ENCODE results near the gene TMED1.
A peak's percentile ranks its signal among the peaks of the same experiment; 100 is the strongest.
"Not testable (repeated sequence)": the region's sequence is repeated elsewhere in the genome, so short reads cannot be mapped to it uniquely, and the experiment has no call there.

TMED1 gene

DNA sequence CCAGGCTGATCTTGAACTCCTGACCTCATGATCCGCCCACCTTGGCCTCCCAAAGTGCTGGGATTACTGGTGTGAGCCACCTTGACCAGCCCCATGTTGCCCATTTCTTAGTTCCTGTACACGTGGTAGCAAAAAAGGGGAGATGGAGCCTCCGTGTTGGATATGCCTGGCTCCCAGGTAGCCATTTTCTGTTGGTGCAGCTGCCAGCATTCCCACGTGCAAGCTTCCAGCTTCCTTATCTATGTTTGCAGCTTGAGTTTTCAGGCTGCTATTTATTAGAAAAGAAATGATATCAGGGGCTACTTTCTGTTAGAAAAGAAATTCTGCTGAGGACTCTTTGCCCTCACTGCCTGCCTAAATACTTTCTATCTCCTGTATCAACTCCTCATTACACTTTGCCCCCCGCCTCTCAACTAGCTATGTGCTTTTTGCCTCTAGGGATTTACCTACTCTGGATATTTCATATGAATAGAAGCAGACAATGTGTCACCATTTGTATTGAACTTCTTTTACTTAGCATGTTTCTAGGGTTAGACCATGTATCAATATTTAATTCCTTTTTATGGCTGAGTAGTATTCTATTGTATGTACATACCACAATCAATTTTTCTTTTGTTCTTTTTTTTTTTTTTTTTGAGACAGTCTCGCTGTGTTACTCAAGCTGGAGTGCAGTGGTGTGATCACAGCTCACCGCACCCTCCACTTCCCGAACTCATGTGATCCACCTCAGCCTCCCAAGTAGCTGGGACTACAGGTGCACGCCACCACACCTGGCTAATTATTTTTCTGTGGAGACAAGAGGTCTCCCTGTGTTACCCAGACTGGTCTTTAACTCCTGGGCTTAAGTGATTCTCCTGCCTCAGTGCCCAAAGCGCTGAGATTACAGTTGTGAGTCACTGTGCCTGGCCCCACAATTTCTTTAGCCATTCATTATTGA, 3.4 kb upstream of the TMED1 start:
- Histone ChIP-seq H3K9me3 (ENCODE audit: control insufficient read depth, insufficient read depth, low read depth, low read length) (peaks cover 7% of the 10 kb centered on the region; the same call in 1 of the 2 replicates), H3K27me3 (ENCODE audit: control insufficient read depth, insufficient read depth, low read length) (no peaks in the 10 kb centered on the region), H3K4me1 (ENCODE audit: control insufficient read depth, insufficient read depth, low read length) (no peaks in the 10 kb centered on the region), H3K27ac (ENCODE audit: low read depth, low read length) (no peak overlapping the region), H3K9ac (ENCODE audit: low read length) (no peak overlapping the region), H3K36me3 (ENCODE audit: control insufficient read depth, insufficient read depth, low read length) (no peaks in the 10 kb centered on the region), H3K4me3 (ENCODE audit: low read depth, low read length) (no peak overlapping the region)

DNA sequence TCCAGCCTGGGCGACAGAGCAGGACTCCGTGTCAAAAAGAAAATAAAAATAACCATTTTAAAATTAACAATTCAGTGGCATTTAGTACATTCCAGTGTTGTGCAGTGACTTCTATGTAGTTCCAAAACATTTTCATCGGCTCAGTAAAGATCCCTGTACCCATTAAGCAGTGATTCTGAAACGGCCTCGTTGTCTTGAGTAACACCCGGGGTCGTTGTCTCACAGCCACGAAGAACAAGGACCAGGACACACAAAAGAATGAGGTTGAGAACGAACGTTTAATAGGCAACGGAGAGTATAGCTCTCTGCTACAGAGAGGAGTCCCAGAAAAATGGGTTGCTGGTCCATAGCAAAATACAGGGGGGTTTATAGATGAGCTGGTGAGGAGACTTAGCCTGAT, 2.4 kb upstream of the TMED1 start:
- H3K4me3 ChIP-seq (ENCODE audit: low read depth, low read length): no peak overlapping the region
- peaks cover 7% of the 10 kb centered on the region; the same call in 1 of the 2 replicates for H3K9me3 ChIP-seq (ENCODE audit: control insufficient read depth, insufficient read depth, low read depth, low read length)
- H3K36me3 ChIP-seq (ENCODE audit: control insufficient read depth, insufficient read depth, low read length): peaks cover 8% of the 10 kb centered on the region
- no peaks in the 10 kb centered on the region for H3K27me3 ChIP-seq (ENCODE audit: control insufficient read depth, insufficient read depth, low read length)
- H3K4me1 ChIP-seq (ENCODE audit: control insufficient read depth, insufficient read depth, low read length): no peaks in the 10 kb centered on the region
- no peak overlapping the region for H3K27ac ChIP-seq (ENCODE audit: low read depth, low read length)
- no peak overlapping the region for H3K9ac ChIP-seq (ENCODE audit: low read length)

DNA sequence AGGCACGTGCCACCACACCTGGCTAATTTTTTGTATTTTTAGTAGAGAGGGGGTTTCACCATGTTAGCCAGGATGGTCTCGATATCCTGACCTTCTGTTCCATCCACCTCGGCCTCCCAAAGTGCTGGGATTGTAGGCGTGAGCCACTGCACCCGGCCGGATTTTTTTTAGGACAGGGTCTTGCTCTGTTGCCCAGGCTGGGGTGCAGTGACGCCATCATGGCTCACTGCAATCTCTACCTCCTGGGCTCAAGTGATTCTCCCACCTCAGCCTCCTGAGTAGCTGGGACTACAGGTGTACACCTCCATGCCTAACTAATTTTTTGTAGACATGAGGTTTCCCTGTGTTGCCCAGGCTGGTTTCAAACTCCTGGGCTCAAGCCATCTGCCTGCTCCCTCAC, 1.6 kb upstream of the TMED1 start:
- H3K4me3 ChIP-seq (ENCODE audit: low read depth, low read length); H3K4me1 ChIP-seq (ENCODE audit: control insufficient read depth, insufficient read depth, low read length); H3K27me3 ChIP-seq (ENCODE audit: control insufficient read depth, insufficient read depth, low read length); H3K9ac ChIP-seq (ENCODE audit: low read length); H3K9me3 ChIP-seq (ENCODE audit: control insufficient read depth, insufficient read depth, low read depth, low read length); H3K27ac ChIP-seq (ENCODE audit: low read depth, low read length): not testable (repeated sequence)
- H3K36me3 ChIP-seq (ENCODE audit: control insufficient read depth, insufficient read depth, low read length): peaks cover 15% of the 10 kb centered on the region

DNA sequence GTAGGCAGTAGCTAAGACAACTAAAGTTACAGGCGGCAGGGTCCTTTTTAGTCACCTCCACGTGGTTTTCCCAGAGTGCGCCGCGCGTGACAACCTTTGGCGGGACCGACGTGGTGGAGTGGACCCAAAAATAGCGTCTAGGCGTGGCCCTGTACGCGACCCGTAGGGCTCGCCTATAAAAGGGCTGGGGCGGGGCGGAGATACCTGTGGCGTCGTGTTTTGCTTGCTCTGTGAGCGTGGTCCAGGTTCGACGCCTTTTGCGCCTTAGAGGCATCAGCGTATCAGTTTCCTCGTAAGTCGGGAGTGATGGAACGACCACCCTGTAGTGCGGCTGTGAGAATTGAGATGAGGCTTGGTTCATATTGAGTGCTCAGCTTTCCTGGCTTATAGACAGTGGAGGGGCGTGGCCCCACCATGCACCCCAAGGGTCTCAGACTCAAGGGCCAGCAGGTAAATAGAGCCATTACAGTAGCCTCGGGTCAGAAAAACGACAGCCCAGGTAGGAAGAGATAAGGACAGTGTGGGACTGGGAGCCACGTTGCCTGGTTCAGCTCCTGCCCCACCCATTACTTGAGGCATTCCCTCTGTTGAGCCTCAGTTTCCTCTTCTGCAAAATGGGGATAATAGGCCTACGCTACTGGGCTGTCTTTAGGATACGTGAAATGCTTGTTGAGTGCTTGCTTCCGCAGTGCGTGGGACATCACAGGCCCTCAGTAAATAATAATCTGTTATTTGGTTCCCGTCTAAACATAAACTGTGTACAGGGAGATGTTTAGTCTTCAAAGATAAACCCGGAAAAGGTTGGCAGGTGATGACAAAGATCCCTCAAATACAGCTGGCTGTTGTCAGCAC, 693 bp upstream of the TMED1 start:
- Histone ChIP-seq H3K36me3 (ENCODE audit: control insufficient read depth, insufficient read depth, low read length) (peaks cover 23% of the 10 kb centered on the region), H3K27ac (ENCODE audit: low read depth, low read length) (peak overlapping the region; percentile 99), H3K9me3 (ENCODE audit: control insufficient read depth, insufficient read depth, low read depth, low read length) (peaks cover 7% of the 10 kb centered on the region; the same call in 1 of the 2 replicates), H3K4me1 (ENCODE audit: control insufficient read depth, insufficient read depth, low read length) (no peaks in the 10 kb centered on the region), H3K9ac (ENCODE audit: low read length) (peak overlapping the region; percentile 91), H3K27me3 (ENCODE audit: control insufficient read depth, insufficient read depth, low read length) (no peaks in the 10 kb centered on the region), H3K4me3 (ENCODE audit: low read depth, low read length) (peak overlapping the region; percentile 80)

DNA sequence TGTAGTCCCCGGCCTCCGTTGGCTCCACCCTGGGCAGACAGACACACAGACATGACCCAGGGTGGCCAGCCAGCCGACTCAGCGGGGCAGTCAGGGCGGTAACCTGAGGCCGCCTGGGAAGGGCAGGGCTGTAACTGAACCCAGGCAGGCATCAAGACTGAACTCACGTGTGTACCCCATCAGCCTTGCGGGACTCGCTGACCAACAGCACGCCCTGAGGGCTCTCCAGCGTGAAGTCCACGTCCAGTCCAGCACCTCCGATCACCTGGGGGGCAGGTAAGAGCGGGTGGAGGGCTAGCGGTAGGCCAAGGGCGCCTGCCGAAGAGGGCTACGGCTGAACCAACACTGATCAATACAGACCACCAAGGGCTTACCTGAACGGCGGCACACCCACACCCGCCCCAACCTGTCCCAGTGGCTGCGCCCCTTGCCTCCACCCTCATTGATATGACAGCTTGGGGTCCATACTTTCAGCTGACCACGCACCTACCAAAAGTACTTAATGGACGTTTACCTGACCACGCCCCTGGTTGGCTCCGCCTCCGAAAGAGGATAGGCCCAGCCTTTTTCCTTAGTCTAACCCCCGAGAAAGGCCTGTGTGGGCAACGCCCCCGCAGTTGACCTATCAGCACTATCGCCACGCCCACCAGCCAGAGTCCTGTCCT, 791 bp downstream of the TMED1 start:
- H3K9me3 ChIP-seq (ENCODE audit: control insufficient read depth, insufficient read depth, low read depth, low read length): peaks cover 7% of the 10 kb centered on the region; the same call in 1 of the 2 replicates
- H3K9ac ChIP-seq (ENCODE audit: low read length): peak overlapping the region; percentile 58
- H3K27me3 ChIP-seq (ENCODE audit: control insufficient read depth, insufficient read depth, low read length): no peaks in the 10 kb centered on the region
- peak overlapping the region; percentile 71 for H3K4me3 ChIP-seq (ENCODE audit: low read depth, low read length)
- H3K27ac ChIP-seq (ENCODE audit: low read depth, low read length): peak overlapping the region; percentile 10; the same call in 1 of the 2 replicates
- H3K36me3 ChIP-seq (ENCODE audit: control insufficient read depth, insufficient read depth, low read length): peaks cover 31% of the 10 kb centered on the region
- no peaks in the 10 kb centered on the region for H3K4me1 ChIP-seq (ENCODE audit: control insufficient read depth, insufficient read depth, low read length)

DNA sequence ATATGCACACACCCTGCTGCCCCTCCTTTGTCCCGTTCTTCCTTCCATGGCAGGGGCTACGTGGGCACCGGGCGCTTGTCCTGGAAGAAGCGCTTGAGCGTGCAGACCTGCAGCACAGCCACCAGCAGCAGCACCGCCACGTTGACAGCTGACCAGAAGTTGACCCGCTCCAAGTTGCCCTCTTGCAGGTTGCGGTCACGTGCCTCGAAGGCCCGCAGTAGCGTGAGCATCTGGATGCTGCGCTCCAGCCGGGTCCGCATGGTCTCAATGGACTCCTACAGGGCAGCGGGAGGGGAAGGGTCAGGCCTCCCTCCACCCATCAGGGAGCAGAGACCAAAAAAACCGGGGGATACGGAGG, 3.1 kb downstream of the TMED1 start:
- Histone ChIP-seq H3K4me3 (ENCODE audit: low read depth, low read length) (no peak overlapping the region), H3K36me3 (ENCODE audit: control insufficient read depth, insufficient read depth, low read length) (peaks cover 43% of the 10 kb centered on the region), H3K9ac (ENCODE audit: low read length) (no peak overlapping the region), H3K4me1 (ENCODE audit: control insufficient read depth, insufficient read depth, low read length) (no peaks in the 10 kb centered on the region), H3K9me3 (ENCODE audit: control insufficient read depth, insufficient read depth, low read depth, low read length) (peaks cover 7% of the 10 kb centered on the region; the same call in 1 of the 2 replicates), H3K27ac (ENCODE audit: low read depth, low read length) (no peak overlapping the region), H3K27me3 (ENCODE audit: control insufficient read depth, insufficient read depth, low read length) (no peaks in the 10 kb centered on the region)

DNA sequence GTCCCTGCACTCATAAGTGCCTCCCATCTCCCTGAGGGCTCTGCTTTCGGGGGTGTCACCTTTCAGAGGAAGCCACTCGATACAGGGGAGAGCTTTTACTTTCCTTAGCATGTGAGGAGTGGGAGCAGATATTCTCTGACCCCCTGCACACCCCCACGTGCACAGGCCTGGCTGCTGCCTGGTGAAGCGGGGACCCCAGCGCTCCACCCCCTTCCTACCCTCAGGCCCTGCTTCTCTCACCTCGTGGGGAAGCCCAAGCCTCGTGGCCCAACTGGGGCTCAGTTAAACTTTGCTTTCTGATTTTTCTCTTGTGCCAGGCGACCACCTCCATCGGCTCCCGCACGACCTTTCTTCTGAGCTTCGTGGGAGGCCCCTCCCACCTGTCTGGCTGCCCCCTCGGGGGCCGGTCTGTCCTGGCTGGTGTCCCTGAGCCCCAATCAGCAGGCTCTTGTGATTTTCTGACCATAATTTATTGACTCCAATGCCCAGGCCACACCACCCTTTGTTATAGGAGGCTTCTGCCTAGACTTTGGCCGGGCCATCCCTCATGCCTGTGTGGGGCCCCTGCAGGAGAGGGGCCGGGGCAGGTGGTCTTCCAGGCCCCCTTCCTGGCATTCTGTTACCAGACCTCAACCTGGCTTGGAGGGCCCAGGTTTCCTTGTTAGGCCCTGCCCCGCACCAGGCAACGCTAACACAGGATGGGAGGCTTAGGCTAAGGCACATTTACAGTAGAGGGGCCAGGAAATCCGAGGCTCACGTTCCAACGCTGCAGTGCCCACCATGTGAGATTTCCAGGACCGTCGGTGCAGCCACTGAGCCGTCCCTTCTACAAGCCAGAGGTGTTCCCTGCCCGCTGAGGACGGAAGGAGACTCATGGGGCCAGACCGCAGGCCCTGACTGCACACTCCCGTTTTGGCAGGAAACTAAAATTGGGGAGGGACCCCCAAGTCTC, 3.7 kb downstream of the TMED1 start:
- H3K9me3 ChIP-seq (ENCODE audit: control insufficient read depth, insufficient read depth, low read depth, low read length): peaks cover 7% of the 10 kb centered on the region; the same call in 1 of the 2 replicates
- H3K27ac ChIP-seq (ENCODE audit: low read depth, low read length): no peak overlapping the region
- H3K4me1 ChIP-seq (ENCODE audit: control insufficient read depth, insufficient read depth, low read length): no peaks in the 10 kb centered on the region
- H3K36me3 ChIP-seq (ENCODE audit: control insufficient read depth, insufficient read depth, low read length): peaks cover 43% of the 10 kb centered on the region
- no peak overlapping the region for H3K4me3 ChIP-seq (ENCODE audit: low read depth, low read length)
- no peak overlapping the region for H3K9ac ChIP-seq (ENCODE audit: low read length)
- no peaks in the 10 kb centered on the region for H3K27me3 ChIP-seq (ENCODE audit: control insufficient read depth, insufficient read depth, low read length)

DNA sequence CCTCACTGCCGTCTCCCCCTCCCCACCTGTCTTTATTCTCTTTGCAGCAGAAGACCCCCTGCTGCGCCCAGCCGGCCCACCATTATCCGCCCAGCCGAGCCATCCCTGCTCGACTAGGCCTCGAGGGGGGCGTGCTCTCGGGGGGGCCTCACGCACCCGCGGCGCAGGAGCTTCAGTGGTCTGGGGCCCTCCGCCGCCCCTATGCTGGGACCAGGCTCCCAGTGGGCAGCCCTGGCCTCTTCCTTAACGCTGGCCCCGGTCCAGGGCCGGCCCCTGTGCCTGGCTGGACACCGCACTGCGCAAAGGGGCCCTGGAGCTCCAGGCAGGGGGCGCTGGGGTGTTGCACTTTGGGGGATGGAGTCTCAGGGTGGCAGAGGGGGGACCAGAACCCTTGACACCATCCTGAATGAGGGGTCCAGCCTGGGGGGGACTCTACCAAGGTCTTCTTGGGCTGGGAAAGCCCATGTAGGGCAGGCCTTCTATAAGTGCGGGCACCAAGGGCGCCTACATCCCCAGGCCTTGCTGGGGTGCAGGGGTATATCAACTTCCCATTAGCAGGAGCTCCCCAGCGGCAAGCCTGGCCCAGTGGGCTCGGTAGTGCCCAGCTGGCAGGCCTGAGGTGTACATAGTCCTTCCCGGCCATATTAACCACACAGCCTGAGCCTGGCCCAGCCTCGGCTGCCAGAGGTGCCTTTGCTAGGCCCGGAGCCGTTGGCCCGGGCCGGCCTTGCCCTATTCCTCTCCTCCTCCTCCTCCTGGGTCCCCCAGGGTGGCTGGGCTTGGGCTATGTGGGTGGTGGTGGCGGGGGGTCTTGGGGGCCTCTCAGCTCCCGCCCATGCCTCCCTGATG, 4.9 kb downstream of the TMED1 start:
- Histone ChIP-seq H3K4me1 (ENCODE audit: control insufficient read depth, insufficient read depth, low read length) (no peaks in the 10 kb centered on the region), H3K9me3 (ENCODE audit: control insufficient read depth, insufficient read depth, low read depth, low read length) (no peaks in the 10 kb centered on the region), H3K36me3 (ENCODE audit: control insufficient read depth, insufficient read depth, low read length) (peaks cover 52% of the 10 kb centered on the region), H3K27ac (ENCODE audit: low read depth, low read length) (no peak overlapping the region), H3K9ac (ENCODE audit: low read length) (no peak overlapping the region), H3K27me3 (ENCODE audit: control insufficient read depth, insufficient read depth, low read length) (no peaks in the 10 kb centered on the region), H3K4me3 (ENCODE audit: low read depth, low read length) (no peak overlapping the region)

DNA sequence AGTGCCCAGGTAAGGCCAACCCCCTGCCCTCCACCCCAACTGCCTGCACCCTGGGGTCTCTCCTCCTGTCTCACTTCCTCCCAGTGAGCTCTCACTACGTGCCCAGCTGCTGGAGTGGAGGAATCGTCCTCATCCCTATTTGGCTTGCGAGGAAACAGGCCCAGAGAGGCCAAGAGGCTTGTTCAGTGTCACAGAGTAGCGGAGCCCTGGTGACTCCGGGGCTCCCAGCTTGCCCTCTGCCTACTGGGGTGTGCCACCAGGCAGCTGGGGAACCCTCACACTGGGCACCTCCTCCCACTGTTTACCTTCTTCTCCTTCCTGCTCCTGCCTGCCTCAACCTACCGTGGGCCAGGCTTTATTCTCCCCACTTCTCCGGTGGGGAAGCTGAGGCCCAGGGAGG, 5.6 kb downstream of the TMED1 start:
- H3K27ac ChIP-seq (ENCODE audit: low read depth, low read length): no peak overlapping the region
- no peak overlapping the region for H3K4me3 ChIP-seq (ENCODE audit: low read depth, low read length)
- H3K4me1 ChIP-seq (ENCODE audit: control insufficient read depth, insufficient read depth, low read length): no peaks in the 10 kb centered on the region
- H3K9me3 ChIP-seq (ENCODE audit: control insufficient read depth, insufficient read depth, low read depth, low read length): no peaks in the 10 kb centered on the region
- H3K9ac ChIP-seq (ENCODE audit: low read length): no peak overlapping the region
- H3K36me3 ChIP-seq (ENCODE audit: control insufficient read depth, insufficient read depth, low read length): peaks cover 57% of the 10 kb centered on the region
- H3K27me3 ChIP-seq (ENCODE audit: control insufficient read depth, insufficient read depth, low read length): no peaks in the 10 kb centered on the region

Measured in HUES6 (cell line).